Ureter (tissue), 1 donor: ENCODE measurements around the gene SPPL2B. TPM values are rescaled to one million over a fixed set of nuclear protein-coding genes. Genes with fewer than 3 reads are reported as not detected.
"Not testable (repeated sequence)": the region's sequence is repeated elsewhere in the genome, so short reads cannot be mapped to it uniquely, and the experiment has no call there.

Experiments used
- DNase-seq: peaks from one replicate; pipeline ENCODE4 v3.0.0-alpha.2; 2020; ENCODE audit warnings: low spot score
- total RNA-seq: library from RNA; stranded (reverse); gene quantifications from one replicate; pipeline ENCODE4 v1.2.4, GENCODE V29; 2023
- donor health status: DM: yes; HTN: yes; CAD: no.

Gene SPPL2B
- total RNA-seq, 1 donor from 2014 or later: 70.3 TPM

DNA sequence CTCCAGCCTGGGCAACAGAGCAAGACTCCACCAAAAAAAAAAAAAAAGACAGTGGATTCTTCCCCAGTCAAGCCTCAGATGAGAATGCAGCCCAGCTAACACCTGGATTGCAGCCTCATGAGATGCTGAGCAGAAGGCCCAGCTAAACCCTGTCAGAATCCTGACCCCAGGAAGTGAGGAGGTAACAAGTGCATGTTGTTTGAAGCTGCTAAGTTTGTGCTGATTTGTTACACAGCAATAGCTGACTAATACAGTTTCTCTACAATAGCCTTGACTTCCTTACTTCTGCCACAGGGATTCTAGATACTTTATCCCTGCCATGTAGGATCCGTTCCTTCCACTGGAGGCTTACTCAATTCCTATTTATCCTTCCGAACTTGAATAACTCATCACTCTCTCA is 52.1 kb downstream of the SPPL2B start:
- DNase-seq: no peak

GRCh38 chr19:2381148-2381820 is 52.8 kb downstream of the SPPL2B start:
- DNase-seq: no peak

DNA sequence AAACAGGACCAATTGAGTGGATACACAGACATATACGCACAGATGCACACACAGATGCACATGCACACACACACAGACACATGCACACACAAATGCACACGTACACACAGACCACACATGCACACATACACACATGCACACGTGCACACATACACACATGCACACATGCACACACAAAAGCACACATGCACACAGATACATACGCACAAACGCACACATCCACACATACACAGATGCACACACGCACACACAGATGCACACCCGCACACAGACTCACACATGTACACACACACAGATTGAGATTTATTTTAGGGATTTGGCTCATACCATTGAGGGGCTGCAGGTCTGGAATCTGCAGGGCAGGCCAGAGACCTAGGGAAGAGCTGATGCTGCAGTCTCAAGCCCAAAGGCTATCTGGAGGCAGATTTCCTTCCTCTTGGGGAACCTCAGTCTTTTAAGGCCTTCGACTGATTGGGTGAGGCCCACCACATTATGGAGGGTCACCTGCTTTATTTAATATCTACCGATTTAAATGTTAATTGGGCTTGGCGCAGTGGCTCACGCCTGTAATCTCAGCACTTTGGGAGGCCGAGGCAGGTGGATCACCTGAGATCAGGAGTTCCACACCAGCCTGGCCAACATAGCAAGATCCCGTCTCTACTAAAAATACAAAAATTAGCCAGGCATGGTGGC is 54.2 kb downstream of the SPPL2B start:
- no peak for DNase-seq

GRCh38 chr19:2385053-2385721 is 56.7 kb downstream of the SPPL2B start:
- no peak for DNase-seq

GRCh38 chr19:2387367-2388288 is 59.1 kb downstream of the SPPL2B start:
- no peak for DNase-seq

- no peak for DNase-seq
These were observed 61.1 kb downstream of the SPPL2B start for GRCh38 chr19:2389594-2389993.

GRCh38 chr19:2391118-2391725 is 62.7 kb downstream of the SPPL2B start:
- no peak for DNase-seq

- no peak for DNase-seq
These were observed 63.9 kb downstream of the SPPL2B start for GRCh38 chr19:2392366-2392765.

- not testable (repeated sequence) for DNase-seq
These were observed 64.4 kb downstream of the SPPL2B start for GRCh38 chr19:2392899-2393298.

DNA sequence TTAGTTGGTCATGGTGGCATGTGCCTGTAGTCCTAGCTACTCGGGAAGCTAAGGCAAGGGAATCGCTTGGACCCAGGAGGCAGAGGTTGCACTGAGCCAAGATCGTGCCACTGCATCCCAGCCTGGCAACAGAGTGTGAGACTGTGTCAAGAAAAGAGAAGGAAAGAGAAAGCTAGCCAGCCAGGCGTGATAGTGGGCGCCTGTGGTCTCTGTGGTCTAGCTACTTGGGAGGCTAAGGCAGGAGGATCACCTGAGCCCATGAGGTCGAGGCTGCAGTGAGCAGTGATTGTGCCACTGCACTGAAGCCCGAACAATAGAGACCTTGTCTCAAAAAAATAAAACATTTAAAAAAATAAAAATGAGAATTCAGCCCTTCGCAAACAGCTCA is 65.6 kb downstream of the SPPL2B start:
- DNase-seq: no peak

GRCh38 chr19:2394442-2395292 is 66.2 kb downstream of the SPPL2B start:
- DNase-seq: no peak

DNA sequence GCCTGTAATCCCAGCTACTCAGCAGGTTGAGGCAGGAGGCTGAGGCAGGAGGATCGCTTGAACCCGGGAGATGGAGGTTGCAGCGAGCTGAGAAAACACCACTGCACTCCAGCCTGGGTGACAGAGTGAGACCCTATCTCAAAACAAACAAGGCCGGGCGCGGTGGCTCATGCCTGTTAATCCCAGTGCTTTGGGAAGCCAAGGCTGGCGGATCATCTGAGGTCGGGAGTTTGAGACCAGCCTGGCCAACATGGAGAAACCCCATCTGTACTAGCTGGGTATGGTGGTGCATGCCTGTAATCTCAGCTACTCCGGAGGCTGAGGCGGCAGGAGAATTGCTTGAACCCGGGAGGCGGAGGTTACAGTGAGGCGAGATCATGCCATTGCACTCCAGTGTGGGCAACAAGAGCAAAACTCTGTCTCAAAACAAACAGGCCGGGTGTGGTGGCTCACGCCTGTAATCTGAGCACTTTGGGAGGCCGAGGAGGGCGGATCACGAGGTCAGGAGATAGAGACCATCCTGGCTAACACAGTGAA is 66.9 kb downstream of the SPPL2B start:
- not testable (repeated sequence) for DNase-seq

DNA sequence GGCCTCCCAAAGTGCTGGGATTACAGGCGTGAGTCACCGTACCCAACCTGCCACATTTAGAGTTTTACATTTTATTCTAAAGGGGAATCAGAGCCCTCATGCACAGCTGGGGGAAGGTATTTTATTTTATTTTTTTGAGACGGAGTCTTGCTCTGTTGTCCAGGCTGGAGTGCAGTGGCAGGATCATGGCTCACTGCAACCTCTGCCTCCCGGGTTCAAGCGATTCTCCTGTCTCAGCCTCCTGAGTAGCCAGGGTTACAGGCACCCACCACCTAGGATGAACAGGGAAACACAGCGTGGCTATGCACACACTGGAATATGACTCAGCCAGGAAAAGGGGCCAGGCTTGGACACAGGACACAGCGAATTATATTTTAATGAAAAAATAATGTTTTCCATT is 68.7 kb downstream of the SPPL2B start:
- not testable (repeated sequence) for DNase-seq

DNA sequence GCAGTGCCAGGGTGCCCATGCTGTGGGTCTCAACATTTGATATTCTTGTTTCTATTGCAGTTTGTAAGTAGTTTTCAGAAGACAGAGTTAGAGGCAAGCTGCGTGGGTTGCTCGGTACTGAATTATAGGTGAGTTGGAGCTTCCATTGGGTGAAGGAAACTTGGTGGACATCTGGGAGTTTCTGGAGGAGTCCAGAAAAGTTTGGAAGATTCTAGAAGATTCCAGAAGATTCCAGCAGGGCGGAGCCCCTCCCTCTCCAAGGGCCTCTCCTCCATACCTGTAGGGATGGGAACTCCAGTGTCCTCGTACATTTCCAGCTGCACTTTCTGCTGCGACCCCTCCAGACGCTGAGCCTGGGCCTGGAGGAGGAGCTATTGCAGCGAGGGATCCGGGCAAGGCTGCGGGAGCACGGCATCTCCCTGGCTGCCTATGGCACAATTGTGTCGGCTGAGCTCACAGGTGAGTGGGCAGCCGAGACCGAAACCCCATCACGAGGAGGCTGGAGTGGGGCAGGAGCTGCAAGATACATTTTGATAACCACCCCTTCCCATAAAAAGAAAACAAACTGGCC is 70.3 kb downstream of the SPPL2B start:
- DNase-seq: no peak

DNA sequence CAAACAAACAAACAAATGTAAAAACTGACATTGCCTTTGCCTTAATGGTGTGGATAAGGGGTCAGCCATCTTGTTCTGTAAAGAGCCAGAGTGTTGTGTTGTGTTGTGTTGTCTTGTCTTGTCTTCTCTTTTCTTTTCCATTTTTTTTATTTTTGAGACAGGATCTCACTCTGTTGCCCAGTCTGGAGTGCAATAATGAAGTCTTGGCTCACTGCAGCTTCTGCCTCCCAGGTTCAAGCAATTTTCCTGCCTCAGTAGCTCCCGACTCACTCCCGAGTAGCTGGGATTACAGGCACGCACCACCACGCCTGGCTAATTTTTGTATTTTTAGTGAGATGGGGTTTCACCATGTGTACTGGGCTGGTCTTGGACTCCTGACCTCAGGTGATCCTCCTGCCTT is 71.1 kb downstream of the SPPL2B start:
- DNase-seq: no peak

Other genes starting within 250 kb of the SPPL2B start
- gene MOB3A, start 232.4 kb upstream of the SPPL2B start, total RNA-seq: 51.0 TPM
- 5.9 TPM for gene IZUMO4, start 231.8 kb upstream of the SPPL2B start, total RNA-seq
- 148 TPM for gene AP3D1, start 177.1 kb upstream of the SPPL2B start, total RNA-seq
- gene DOT1L, start 164.8 kb upstream of the SPPL2B start, total RNA-seq: 41.9 TPM
- 52.0 TPM for gene PLEKHJ1, start 92.4 kb upstream of the SPPL2B start, total RNA-seq
- 65.8 TPM for gene SF3A2, start 91.9 kb upstream of the SPPL2B start, total RNA-seq
- 1.3 TPM for gene AMH, start 79.4 kb upstream of the SPPL2B start, total RNA-seq
- 0.49 TPM for gene JSRP1, start 72.3 kb upstream of the SPPL2B start, total RNA-seq
- 0.99 TPM for gene PEAK3, start 46.5 kb upstream of the SPPL2B start, total RNA-seq
- gene LINGO3, start 20.5 kb upstream of the SPPL2B start, total RNA-seq: not detected
- 85.0 TPM for gene LSM7, start 98 bp upstream of the SPPL2B start, total RNA-seq
- gene TMPRSS9, start 31.6 kb downstream of the SPPL2B start, total RNA-seq: not detected
- 87.0 TPM for gene TIMM13, start 98.9 kb downstream of the SPPL2B start, total RNA-seq
- gene LMNB2, start 128.3 kb downstream of the SPPL2B start, total RNA-seq: 27.5 TPM
- gene GADD45B, start 147.4 kb downstream of the SPPL2B start, total RNA-seq: 55.3 TPM